HG03135 (cell line): ENCODE measurements around the gene ZNF165.
"Not testable (repeated sequence)": the region's sequence is repeated elsewhere in the genome, so short reads cannot be mapped to it uniquely, and the experiment has no call there.

Experiments
- ATAC-seq: cut with Tn5 transposase; IDR thresholded peaks from one replicate; pipeline ENCODE4 v1.9.1; 2021; ENCODE audit warnings: mild to moderate bottlenecking, moderate library complexity; ENCODE audit not compliant: unreplicated experiment

The ZNF165 gene

DNA sequence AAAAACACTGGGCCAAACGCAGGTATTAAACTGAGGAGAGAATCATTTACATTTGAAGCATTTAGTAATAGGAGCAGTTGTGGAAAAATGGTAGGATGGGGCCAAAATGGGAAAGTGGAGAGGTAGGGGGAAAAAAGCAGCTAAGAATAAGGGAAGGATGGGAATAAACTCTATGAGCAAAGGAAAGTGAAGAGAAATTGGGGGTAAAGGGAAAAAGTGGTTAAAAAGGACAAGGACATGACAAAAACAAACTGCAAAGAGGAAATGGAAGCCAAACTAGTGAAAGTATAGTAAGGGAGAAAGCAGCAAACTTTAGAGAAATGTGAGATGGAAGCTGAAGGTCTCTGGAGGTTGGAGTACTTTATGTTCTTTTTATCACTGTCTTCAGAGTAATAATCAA lies 37.8 kb downstream of the ZNF165 start:
- no peak for ATAC-seq

DNA sequence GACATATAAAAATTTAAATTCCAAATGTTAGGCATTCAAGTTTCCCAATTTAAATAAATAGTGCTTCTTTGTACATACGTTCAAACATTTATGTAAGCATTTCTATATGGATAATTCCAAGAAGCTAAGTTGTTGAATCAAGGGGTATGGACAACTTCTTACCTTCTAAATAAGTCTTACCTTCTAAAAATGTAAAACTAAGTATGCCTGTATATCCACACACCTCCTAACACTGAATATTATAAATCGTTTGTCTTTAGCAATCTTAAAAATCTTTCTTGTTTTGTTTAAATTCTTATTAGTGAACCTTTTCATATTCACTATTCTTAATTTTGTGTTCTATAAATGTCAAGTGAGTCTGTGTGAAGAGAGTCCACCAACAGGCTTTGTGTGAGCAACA lies 41.5 kb downstream of the ZNF165 start:
- ATAC-seq: no peak

- ATAC-seq: not testable (repeated sequence)
These were observed 41.9 kb downstream of the ZNF165 start for GRCh38 chr6:28122283-28122682.

- peak; percentile 90 for ATAC-seq
These were observed 44.1 kb downstream of the ZNF165 start, which contains the start of gene ZSCAN16 for GRCh38 chr6:28124350-28124970. TSS of gene ZSCAN16 (plus strand) at chr6:28124609. CDS start at chr6:28125444, 835 bp downstream.

- ATAC-seq: peak; percentile 30
These were observed 44.6 kb downstream of the ZNF165 start for GRCh38 chr6:28124971-28125353.

DNA sequence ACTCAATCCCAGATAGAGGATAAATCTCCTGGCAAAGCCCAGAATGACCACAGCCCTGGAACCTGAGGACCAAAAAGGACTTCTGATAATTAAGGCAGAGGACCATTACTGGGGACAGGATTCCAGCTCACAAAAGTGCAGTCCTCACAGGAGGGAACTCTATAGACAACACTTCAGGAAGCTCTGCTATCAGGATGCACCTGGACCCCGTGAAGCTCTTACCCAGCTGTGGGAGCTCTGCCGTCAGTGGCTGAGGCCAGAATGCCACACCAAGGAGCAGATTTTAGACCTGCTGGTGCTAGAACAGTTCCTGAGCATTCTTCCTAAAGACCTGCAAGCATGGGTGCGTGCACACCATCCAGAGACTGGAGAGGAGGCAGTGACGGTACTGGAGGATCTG lies 45.0 kb downstream of the ZNF165 start:
- ATAC-seq: no peak

DNA sequence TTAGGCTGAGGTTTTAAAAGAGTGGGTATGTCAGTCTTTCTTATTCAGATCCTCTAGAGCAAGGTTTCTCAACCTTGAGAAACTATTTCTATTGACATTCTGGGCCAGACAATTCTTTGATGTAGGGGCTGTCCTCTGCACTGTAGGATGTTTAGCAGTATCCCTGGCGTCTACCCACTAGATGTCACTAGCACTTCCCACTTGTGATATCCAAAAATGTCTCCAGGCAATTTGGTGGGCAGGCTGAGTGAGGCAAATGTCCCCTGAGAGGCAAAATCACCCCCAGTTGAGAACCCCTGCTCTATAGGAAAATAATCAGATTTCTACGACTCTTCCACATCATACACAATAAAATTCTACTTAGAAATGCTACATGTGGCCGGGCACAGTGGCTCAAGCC lies 53.6 kb downstream of the ZNF165 start:
- ATAC-seq: no peak

DNA sequence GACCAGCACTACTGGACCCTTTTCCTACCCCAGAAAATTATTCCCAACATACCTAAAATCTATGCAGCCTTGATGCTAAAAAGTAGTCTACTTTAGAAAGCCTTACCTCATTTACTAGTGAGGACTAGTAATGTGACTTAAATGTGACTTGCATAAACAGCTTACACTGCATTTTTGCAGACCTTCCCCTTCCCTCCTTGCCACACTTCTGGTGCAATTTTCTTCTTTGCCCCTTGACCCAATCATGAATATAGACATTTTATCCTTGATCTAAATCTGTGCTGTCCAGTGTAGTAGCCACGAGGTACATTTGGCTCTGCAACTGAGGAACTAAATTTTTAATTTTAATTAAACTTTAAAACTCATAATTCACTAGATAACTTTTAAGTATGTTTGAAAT lies 54.3 kb downstream of the ZNF165 start:
- ATAC-seq: no peak

GRCh38 chr6:28135393-28135792 lies 55.0 kb downstream of the ZNF165 start:
- no peak for ATAC-seq

DNA sequence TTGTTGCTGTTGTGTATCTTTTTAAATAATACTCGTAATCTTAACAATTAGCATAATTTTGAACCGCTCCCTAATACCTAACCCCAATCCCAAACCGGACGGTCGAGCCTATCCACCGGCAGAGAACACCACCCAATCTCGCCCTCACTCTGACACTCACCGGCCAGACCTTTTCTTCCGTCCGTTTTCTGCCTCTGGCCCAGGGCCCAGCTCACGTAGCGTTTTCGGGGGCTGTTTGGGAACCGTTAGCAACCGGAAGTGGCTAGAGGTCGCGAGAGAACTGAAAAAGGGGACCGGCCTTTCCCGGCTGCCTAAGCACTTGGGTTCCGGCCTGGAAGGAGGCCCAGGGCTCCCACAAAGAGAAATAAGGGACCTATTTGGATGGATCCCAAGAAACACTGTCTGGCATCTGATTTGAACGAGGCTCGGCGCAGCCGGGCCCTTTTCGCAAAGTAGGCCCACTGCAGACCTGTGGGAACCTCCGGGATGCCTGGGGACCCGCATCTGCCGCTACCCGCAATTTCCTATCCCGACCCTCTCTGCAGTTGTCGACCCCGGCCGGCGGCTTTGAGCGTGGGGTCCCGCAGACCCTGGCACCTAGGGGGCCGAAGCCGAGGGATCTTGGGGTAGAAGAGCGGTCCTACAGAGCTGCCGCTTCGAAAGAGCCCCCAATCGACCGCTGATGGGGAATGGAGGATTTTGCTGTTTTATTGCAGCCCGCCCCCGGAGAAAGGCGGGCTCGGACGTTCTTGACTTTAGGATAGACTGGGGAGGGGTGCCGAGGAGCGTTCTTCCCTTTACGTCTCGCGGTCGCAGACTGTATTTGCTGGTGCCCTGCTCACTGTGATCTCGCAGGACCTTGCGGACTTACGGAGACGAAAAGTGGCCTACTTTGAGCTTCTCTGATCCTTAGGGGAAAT lies 56.5 kb downstream of the ZNF165 start:
- peak; percentile 62 for ATAC-seq

DNA sequence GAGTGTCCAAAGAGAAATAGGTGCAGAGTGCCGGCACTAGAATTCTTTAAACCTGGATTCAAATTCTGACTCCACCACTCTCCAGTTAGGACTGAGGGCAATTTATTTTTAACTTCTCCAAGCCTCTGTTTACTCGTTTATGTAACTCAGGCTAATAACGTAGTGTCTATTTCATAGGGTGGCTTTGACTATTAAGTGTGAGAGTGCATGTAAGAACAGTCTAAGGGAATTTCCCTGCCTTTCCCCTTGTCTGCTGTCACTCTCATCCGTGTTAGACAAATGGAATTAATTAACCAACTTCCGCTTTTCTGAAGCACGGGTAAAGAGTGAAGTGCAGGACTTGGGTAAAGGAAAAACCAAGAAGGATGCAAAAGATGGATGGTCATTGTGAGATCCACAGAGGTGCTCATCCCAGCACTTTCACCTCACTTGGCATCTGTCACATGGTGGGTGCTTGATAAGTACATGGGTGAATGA lies 57.2 kb downstream of the ZNF165 start:
- ATAC-seq: no peak
